Stimulated activated memory B cell treated with anti-CD40 and anti-IgM and Interleukin-4, amounts not matched to agents 10 μg/mL and 1 μg/mL and 100 μg/mL, for 72 hours (primary cell): Measurements from ENCODE around the gene RASA3.
"Not testable (repeated sequence)": the region's sequence is repeated elsewhere in the genome, so short reads cannot be mapped to it uniquely, and the experiment has no call there.

ENCODE experiments used
- ATAC-seq: fragments of 150-1000 bp; cut with Tn5 transposase; 2 replicates; pipeline ENCODE4 v1.10.0; 2021
- H3K27ac Mint-ChIP-seq: one replicate; pipeline ENCODE4 v1.8.0; 2022; ENCODE audit warnings: mild to moderate bottlenecking, mixed read lengths
- H3K27me3 Mint-ChIP-seq: one replicate; pipeline ENCODE4 v1.8.0; 2022; ENCODE audit warnings: mixed read lengths
- H3K36me3 Mint-ChIP-seq: one replicate; pipeline ENCODE4 v1.8.0; 2022; ENCODE audit warnings: mixed read lengths
- H3K4me1 Mint-ChIP-seq: one replicate; pipeline ENCODE4 v1.8.0; 2022; ENCODE audit warnings: mixed read lengths
- H3K4me3 Mint-ChIP-seq: one replicate; pipeline ENCODE4 v1.8.0; 2022; ENCODE audit warnings: mild to moderate bottlenecking, moderate library complexity, mixed read lengths
- H3K9me3 Mint-ChIP-seq: one replicate; pipeline ENCODE4 v1.8.0; 2022; ENCODE audit warnings: mixed read lengths

Gene RASA3

GRCh38 chr13:114132419-114133121 lies at the start of gene RASA3:
TSS of gene RASA3 (minus strand) at chr13:114132623. CDS start at chr13:114132489, 134 bp downstream.
- H3K27ac Mint-ChIP-seq, result peak within 1 kb of the TSS; percentile 94
- H3K36me3 Mint-ChIP-seq, result no peaks in the 10 kb centered on the region
- peaks cover 59% of the 10 kb centered on the region for H3K4me1 Mint-ChIP-seq
- no peaks in the 10 kb centered on the region for H3K27me3 Mint-ChIP-seq
- peak within 1 kb of the TSS; percentile 99 for H3K4me3 Mint-ChIP-seq
- no peaks in the 10 kb centered on the region for H3K9me3 Mint-ChIP-seq
- peak; percentile 79 for ATAC-seq

GRCh38 chr13:114179087-114179658 lies 46.8 kb upstream of the RASA3 start, which contains the start of gene CFAP97D2:
TSS of gene CFAP97D2 (plus strand) at chr13:114179257. CDS start at chr13:114179331, 74 bp downstream.
- no peaks in the 10 kb centered on the region for H3K9me3 Mint-ChIP-seq
- H3K4me3 Mint-ChIP-seq, result no peak within 1 kb of the TSS
- peaks cover 2% of the 10 kb centered on the region for H3K36me3 Mint-ChIP-seq
- peaks cover 5% of the 10 kb centered on the region for H3K4me1 Mint-ChIP-seq
- H3K27ac Mint-ChIP-seq, result no peak within 1 kb of the TSS
- ATAC-seq, result no peak
- H3K27me3 Mint-ChIP-seq, result peaks cover 53% of the 10 kb centered on the region

- no peak overlapping the region for H3K27ac Mint-ChIP-seq
- peaks cover 3% of the 10 kb centered on the region for H3K9me3 Mint-ChIP-seq
- H3K36me3 Mint-ChIP-seq, result peaks cover 6% of the 10 kb centered on the region
- H3K4me3 Mint-ChIP-seq, result no peak overlapping the region
- no peak for ATAC-seq
- peaks cover 39% of the 10 kb centered on the region for H3K27me3 Mint-ChIP-seq
- H3K4me1 Mint-ChIP-seq, result peaks cover 5% of the 10 kb centered on the region
Observed at GRCh38 chr13:114177245-114178010, 45.0 kb upstream of the RASA3 start.

- H3K36me3 Mint-ChIP-seq, H3K9me3 Mint-ChIP-seq, ATAC-seq, H3K4me1 Mint-ChIP-seq, H3K27ac Mint-ChIP-seq, H3K4me3 Mint-ChIP-seq: not testable (repeated sequence)
- H3K27me3 Mint-ChIP-seq, result peaks cover 32% of the 10 kb centered on the region
Observed at GRCh38 chr13:114176359-114176902, 44.0 kb upstream of the RASA3 start.

GRCh38 chr13:114174529-114174961 lies 42.1 kb upstream of the RASA3 start:
- peaks cover 13% of the 10 kb centered on the region for H3K27me3 Mint-ChIP-seq

GRCh38 chr13:114173745-114174144 lies 41.3 kb upstream of the RASA3 start:
- H3K27ac Mint-ChIP-seq, result no peak overlapping the region
- peaks cover 3% of the 10 kb centered on the region for H3K9me3 Mint-ChIP-seq
- ATAC-seq, result no peak
- peaks cover 5% of the 10 kb centered on the region for H3K27me3 Mint-ChIP-seq
- no peaks in the 10 kb centered on the region for H3K4me1 Mint-ChIP-seq
- H3K4me3 Mint-ChIP-seq, result no peak overlapping the region
- H3K36me3 Mint-ChIP-seq, result peaks cover 6% of the 10 kb centered on the region

More at GRCh38 chr13:114174529-114174961, 42.1 kb upstream of the RASA3 start:
- no peak overlapping the region for H3K4me3 Mint-ChIP-seq
- H3K9me3 Mint-ChIP-seq, result peaks cover 3% of the 10 kb centered on the region
- no peak overlapping the region for H3K27ac Mint-ChIP-seq
- H3K36me3 Mint-ChIP-seq, result peaks cover 6% of the 10 kb centered on the region
- no peaks in the 10 kb centered on the region for H3K4me1 Mint-ChIP-seq
- no peak for ATAC-seq

- H3K9me3 Mint-ChIP-seq, result peaks cover 3% of the 10 kb centered on the region
- H3K4me3 Mint-ChIP-seq, result no peak overlapping the region
- peaks cover 6% of the 10 kb centered on the region for H3K36me3 Mint-ChIP-seq
- no peaks in the 10 kb centered on the region for H3K4me1 Mint-ChIP-seq
- no peak for ATAC-seq
- peaks cover under 1% of the 10 kb centered on the region for H3K27me3 Mint-ChIP-seq
- no peak overlapping the region for H3K27ac Mint-ChIP-seq
Observed at GRCh38 chr13:114173272-114173671, 40.8 kb upstream of the RASA3 start.

- no peak for ATAC-seq
- Mint-ChIP-seq H3K36me3 (peaks cover 2% of the 10 kb centered on the region), H3K27ac (no peak overlapping the region), H3K4me3 (no peak overlapping the region), H3K4me1 (peaks cover 10% of the 10 kb centered on the region), H3K27me3 (peaks cover 32% of the 10 kb centered on the region), H3K9me3 (no peaks in the 10 kb centered on the region)
Observed at GRCh38 chr13:114167885-114168284, 35.5 kb upstream of the RASA3 start.

- H3K4me3 Mint-ChIP-seq, result no peak overlapping the region
- peaks cover 13% of the 10 kb centered on the region for H3K4me1 Mint-ChIP-seq
- H3K9me3 Mint-ChIP-seq, result no peaks in the 10 kb centered on the region
- no peak overlapping the region for H3K27ac Mint-ChIP-seq
- peaks cover 34% of the 10 kb centered on the region for H3K27me3 Mint-ChIP-seq
- no peak for ATAC-seq
- no peaks in the 10 kb centered on the region for H3K36me3 Mint-ChIP-seq
Observed at GRCh38 chr13:114167426-114167825, 35.0 kb upstream of the RASA3 start.

- Mint-ChIP-seq H3K27ac (peak overlapping the region; percentile 24), H3K4me3 (no peak overlapping the region)
Observed at GRCh38 chr13:114166381-114167131, 34.1 kb upstream of the RASA3 start.

GRCh38 chr13:114164681-114165429 lies 32.4 kb upstream of the RASA3 start:
- peaks cover 32% of the 10 kb centered on the region for H3K4me1 Mint-ChIP-seq
- no peak for ATAC-seq
- no peaks in the 10 kb centered on the region for H3K9me3 Mint-ChIP-seq
- peaks cover 44% of the 10 kb centered on the region for H3K27me3 Mint-ChIP-seq
- peak overlapping the region; percentile 0 for H3K27ac Mint-ChIP-seq
- no peaks in the 10 kb centered on the region for H3K36me3 Mint-ChIP-seq
- H3K4me3 Mint-ChIP-seq, result no peak overlapping the region

More at GRCh38 chr13:114166381-114167131, 34.1 kb upstream of the RASA3 start:
- Mint-ChIP-seq H3K36me3 (no peaks in the 10 kb centered on the region), H3K27me3 (peaks cover 43% of the 10 kb centered on the region), H3K9me3 (no peaks in the 10 kb centered on the region), H3K4me1 (peaks cover 21% of the 10 kb centered on the region)
- peak; percentile 39 for ATAC-seq

GRCh38 chr13:114164053-114164452 lies 31.6 kb upstream of the RASA3 start:
- H3K27me3 Mint-ChIP-seq, result peaks cover 44% of the 10 kb centered on the region
- peak overlapping the region; percentile 0 for H3K27ac Mint-ChIP-seq
- no peak for ATAC-seq
- no peak overlapping the region for H3K4me3 Mint-ChIP-seq
- peaks cover 40% of the 10 kb centered on the region for H3K4me1 Mint-ChIP-seq
- H3K9me3 Mint-ChIP-seq, result no peaks in the 10 kb centered on the region
- no peaks in the 10 kb centered on the region for H3K36me3 Mint-ChIP-seq

GRCh38 chr13:114162533-114162922 lies 30.1 kb upstream of the RASA3 start:
- peak overlapping the region; percentile 80 for H3K27ac Mint-ChIP-seq
- H3K4me1 Mint-ChIP-seq, result peaks cover 46% of the 10 kb centered on the region
- no peak for ATAC-seq
- no peaks in the 10 kb centered on the region for H3K9me3 Mint-ChIP-seq
- H3K27me3 Mint-ChIP-seq, result peaks cover 44% of the 10 kb centered on the region
- no peaks in the 10 kb centered on the region for H3K36me3 Mint-ChIP-seq
- H3K4me3 Mint-ChIP-seq, result peak overlapping the region; percentile 73
